Measurements from ENCODE around the gene NEGR1. TPM values are rescaled to one million over a fixed set of nuclear protein-coding genes. Genes with fewer than 3 reads are reported as not detected.

The NEGR1 gene
- total and polyA plus RNA-seq, 9 of the 15 experiments (the other 6 are each of a cell fraction or from before 2014, with no cell fraction given), result not detected

DNA sequence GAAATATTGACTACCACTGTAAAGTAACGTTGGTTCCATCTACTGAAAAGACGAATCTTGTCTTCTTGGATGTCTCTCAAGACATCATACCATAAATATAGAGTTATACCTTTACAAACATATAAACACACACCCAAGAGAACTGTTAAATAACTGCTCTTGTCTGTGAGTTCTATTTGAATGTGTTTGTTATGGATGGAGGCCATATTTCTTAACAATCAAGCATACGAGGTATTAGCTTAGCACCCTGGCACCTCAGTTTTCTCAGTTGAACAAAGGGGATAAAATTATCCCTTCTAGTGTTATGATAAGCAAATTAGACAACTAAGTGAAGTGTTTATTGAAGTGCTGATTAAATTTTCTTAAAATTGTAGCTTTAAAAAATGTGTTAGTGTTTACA lies 864.9 kb downstream of the NEGR1 start:
- WGBS (ENCODE audit: insufficient coverage, low coverage, missing lambda C conversion rate), result 0% methylated on average over 3 of the region's 3 CpGs
- DNase-seq (ENCODE audit: extremely low read depth in 1 of 4, low spot score in 3 of 4) (no peak), FAIRE-seq (no peak), ATAC-seq (no peak)
- Histone ChIP-seq H3K9me1 (ENCODE audit: control insufficient read depth, insufficient read depth, low read length) (no peaks in the 10 kb centered on the region), H4K20me1 (replicated peaks; ENCODE audit: control insufficient read depth, insufficient read depth, low read length) (no peaks in the 10 kb centered on the region), H3K4me1 (replicated peaks in 1 of 2; ENCODE audit: control insufficient read depth in 2 of 2, insufficient read depth in 2 of 2, low read length in 2 of 2) (no peaks in the 10 kb centered on the region), H3K79me2 (ENCODE audit: control insufficient read depth, insufficient read depth, low read length) (no peaks in the 10 kb centered on the region), H3K4me2 (ENCODE audit: insufficient read depth, low read length) (no peak overlapping the region), H3K27me3 (ENCODE audit: control insufficient read depth in 2 of 2, insufficient read depth in 2 of 2, low read length in 2 of 2) (no peaks in the 10 kb centered on the region), H3K9ac (ENCODE audit: insufficient read depth in 1 of 2, low read depth in 2 of 2, low read length in 2 of 2) (no peak overlapping the region), H3K4me3 (no peak overlapping the region), H2AFZ (ENCODE audit: low read depth, low read length) (no peak overlapping the region), H3K36me3 (ENCODE audit: control insufficient read depth, insufficient read depth, low read length) (no peaks in the 10 kb centered on the region), H3K9me3 (replicated peaks; ENCODE audit: control insufficient read depth, insufficient read depth, low read depth, low read length) (no peaks in the 10 kb centered on the region), H3K27ac (ENCODE audit: extremely low read depth, low read depth, low read length) (no peak overlapping the region)
- POLR2A ChIA-PET, result no interaction called here
- no TSS peak for BruUV-seq (replicated peaks)
- CTCF ChIA-PET (ENCODE audit: low intra/inter-chr PET ratio), result no interaction called here
- in situ Hi-C loops (cut with MboI) (no loop called here), intact Hi-C loops (cut with micrococcal nuclease) (no loop called here)
- TF ChIP-seq FIP1L1 (IDR thresholded peaks at IDR 0.05; ENCODE audit: low read depth, low read length, poor library complexity, severe bottlenecking), result no peak
- no peak for TF ChIP-seq SMARCE1 (IDR thresholded peaks at IDR 0.05)
- TF ChIP-seq, protein P1, sequence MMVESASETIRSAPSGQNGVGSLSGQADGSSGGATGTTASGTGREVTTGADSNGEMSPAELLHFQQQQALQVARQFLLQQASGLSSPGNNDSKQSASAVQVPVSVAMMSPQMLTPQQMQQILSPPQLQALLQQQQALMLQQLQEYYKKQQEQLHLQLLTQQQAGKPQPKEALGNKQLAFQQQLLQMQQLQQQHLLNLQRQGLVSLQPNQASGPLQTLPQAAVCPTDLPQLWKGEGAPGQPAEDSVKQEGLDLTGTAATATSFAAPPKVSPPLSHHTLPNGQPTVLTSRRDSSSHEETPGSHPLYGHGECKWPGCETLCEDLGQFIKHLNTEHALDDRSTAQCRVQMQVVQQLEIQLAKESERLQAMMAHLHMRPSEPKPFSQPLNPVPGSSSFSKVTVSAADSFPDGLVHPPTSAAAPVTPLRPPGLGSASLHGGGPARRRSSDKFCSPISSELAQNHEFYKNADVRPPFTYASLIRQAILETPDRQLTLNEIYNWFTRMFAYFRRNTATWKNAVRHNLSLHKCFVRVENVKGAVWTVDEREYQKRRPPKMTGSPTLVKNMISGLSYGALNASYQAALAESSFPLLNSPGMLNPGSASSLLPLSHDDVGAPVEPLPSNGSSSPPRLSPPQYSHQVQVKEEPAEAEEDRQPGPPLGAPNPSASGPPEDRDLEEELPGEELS (CRISPR knock-in tag; IDR thresholded peaks at IDR 0.05; ENCODE audit: borderline replicate concordance), result no peak
- no peak for TF ChIP-seq ZNF79 (CRISPR knock-in tag; IDR thresholded peaks at IDR 0.05; ENCODE audit: low read depth)
- TF ChIP-seq, protein P2, sequence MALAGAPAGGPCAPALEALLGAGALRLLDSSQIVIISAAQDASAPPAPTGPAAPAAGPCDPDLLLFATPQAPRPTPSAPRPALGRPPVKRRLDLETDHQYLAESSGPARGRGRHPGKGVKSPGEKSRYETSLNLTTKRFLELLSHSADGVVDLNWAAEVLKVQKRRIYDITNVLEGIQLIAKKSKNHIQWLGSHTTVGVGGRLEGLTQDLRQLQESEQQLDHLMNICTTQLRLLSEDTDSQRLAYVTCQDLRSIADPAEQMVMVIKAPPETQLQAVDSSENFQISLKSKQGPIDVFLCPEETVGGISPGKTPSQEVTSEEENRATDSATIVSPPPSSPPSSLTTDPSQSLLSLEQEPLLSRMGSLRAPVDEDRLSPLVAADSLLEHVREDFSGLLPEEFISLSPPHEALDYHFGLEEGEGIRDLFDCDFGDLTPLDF (CRISPR knock-in tag; IDR thresholded peaks at IDR 0.05), result no peak
- no peak for TF ChIP-seq EP300 (IDR thresholded peaks at IDR 0.05; ENCODE audit: low read length)
- TF ChIP-seq MCM2 (IDR thresholded peaks at IDR 0.05; ENCODE audit: low read depth), result no peak
- no peak for TF ChIP-seq ZNF408 (CRISPR knock-in tag; IDR thresholded peaks at IDR 0.05; ENCODE audit: low read depth)
- no peak for TF ChIP-seq MED1 (CRISPR knock-in tag; IDR thresholded peaks at IDR 0.05; ENCODE audit: borderline replicate concordance)
- no peak for TF ChIP-seq SNIP1 (IDR thresholded peaks at IDR 0.05; ENCODE audit: low read depth)
- no peak for TF ChIP-seq RBM14 (IDR thresholded peaks at IDR 0.05; ENCODE audit: borderline replicate concordance, insufficient read depth, low read depth, low read length)
- no peak for TF ChIP-seq ATF1 (CRISPR knock-in tag; IDR thresholded peaks at IDR 0.05)
- TF ChIP-seq ATF1 (tag; IDR thresholded peaks at IDR 0.05), result no peak
